SW 1271 (cell line): ENCODE results near the gene RIN3.
A peak's percentile ranks its signal among the peaks of the same experiment; 100 is the strongest.

Experiments
- DNase-seq, 2 experiments: peaks; one replicate each; lab custom pipeline; 2025; lab: John Stamatoyannopoulos, UW

RIN3 gene

GRCh38 chr14:92578511-92578910, 64.9 kb downstream of the RIN3 start:
- no peak for DNase-seq

- no peak for DNase-seq
Observed at GRCh38 chr14:92579244-92579936, 65.8 kb downstream of the RIN3 start.

GRCh38 chr14:92581206-92581605, 67.6 kb downstream of the RIN3 start:
- no peak for DNase-seq

- DNase-seq, result no peak
Observed at GRCh38 chr14:92581966-92582566, 68.5 kb downstream of the RIN3 start.

- DNase-seq, result no peak
Observed at GRCh38 chr14:92582706-92583452, 69.3 kb downstream of the RIN3 start.

GRCh38 chr14:92584220-92584619, 70.6 kb downstream of the RIN3 start:
- no peak for DNase-seq

GRCh38 chr14:92584816-92585215, 71.2 kb downstream of the RIN3 start:
- no peak for DNase-seq

- peak in 1 of 2 experiments; percentile 14 for DNase-seq
Observed at GRCh38 chr14:92585981-92586937, 72.7 kb downstream of the RIN3 start.

GRCh38 chr14:92586963-92587699, 73.5 kb downstream of the RIN3 start:
- DNase-seq, result no peak

- no peak for DNase-seq
Observed at GRCh38 chr14:92587700-92588085, 74.1 kb downstream of the RIN3 start.

- DNase-seq, result peak in 1 of 2 experiments; percentile 9
Observed at GRCh38 chr14:92589213-92589852, 75.8 kb downstream of the RIN3 start.

GRCh38 chr14:92590176-92590575, 76.6 kb downstream of the RIN3 start:
- DNase-seq, result no peak

- DNase-seq, result no peak
Observed at GRCh38 chr14:92590941-92591340, 77.4 kb downstream of the RIN3 start.

GRCh38 chr14:92591346-92591745, 77.8 kb downstream of the RIN3 start:
- no peak for DNase-seq

- DNase-seq, result no peak
Observed at GRCh38 chr14:92595267-92595666, 81.7 kb downstream of the RIN3 start.

- no peak for DNase-seq
Observed at GRCh38 chr14:92596331-92596907, 82.8 kb downstream of the RIN3 start.

GRCh38 chr14:92597906-92598905, 84.6 kb downstream of the RIN3 start:
- DNase-seq, result no peak

- DNase-seq, result no peak
Observed at GRCh38 chr14:92599811-92600210, 86.2 kb downstream of the RIN3 start.
